ENCODE measurements around the gene TERT.

DNA sequence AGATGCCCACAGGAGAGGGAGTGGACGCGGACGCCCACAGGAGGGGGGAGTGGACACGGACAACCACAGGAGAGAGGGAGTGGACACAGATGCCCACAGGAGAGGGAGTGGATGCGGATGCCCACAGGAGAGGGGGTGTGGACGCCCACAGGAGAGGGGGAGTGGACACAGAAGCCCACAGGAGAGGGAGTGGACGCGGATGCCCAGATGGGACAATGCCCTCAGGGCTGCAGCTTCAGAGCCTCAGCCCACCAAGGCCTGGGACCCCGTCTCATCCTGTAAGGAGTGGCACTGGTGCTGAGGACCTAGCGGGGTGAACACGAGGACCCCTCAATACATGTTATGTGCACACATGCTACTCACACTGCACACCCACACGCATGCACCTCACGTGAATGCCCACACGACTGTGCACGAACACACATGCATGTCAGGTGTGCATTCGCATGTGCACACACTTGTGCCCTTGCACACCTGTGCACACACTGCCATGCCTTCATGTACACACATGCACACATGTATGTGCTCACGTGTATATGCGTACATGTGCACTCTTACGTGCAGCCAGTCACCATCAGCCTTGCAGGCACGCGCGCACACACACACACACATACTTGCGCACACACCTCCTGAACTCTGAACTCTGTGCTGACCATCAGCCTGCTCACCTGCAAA is 34.9 kb downstream of the TERT start:
- TF ChIP-seq, protein P1, sequence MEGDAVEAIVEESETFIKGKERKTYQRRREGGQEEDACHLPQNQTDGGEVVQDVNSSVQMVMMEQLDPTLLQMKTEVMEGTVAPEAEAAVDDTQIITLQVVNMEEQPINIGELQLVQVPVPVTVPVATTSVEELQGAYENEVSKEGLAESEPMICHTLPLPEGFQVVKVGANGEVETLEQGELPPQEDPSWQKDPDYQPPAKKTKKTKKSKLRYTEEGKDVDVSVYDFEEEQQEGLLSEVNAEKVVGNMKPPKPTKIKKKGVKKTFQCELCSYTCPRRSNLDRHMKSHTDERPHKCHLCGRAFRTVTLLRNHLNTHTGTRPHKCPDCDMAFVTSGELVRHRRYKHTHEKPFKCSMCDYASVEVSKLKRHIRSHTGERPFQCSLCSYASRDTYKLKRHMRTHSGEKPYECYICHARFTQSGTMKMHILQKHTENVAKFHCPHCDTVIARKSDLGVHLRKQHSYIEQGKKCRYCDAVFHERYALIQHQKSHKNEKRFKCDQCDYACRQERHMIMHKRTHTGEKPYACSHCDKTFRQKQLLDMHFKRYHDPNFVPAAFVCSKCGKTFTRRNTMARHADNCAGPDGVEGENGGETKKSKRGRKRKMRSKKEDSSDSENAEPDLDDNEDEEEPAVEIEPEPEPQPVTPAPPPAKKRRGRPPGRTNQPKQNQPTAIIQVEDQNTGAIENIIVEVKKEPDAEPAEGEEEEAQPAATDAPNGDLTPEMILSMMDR (IDR thresholded peaks at IDR 0.05) = no peak
- TF ChIP-seq POLR2A (IDR thresholded peaks at IDR 0.05) (no peak), POLR2AphosphoS5 (IDR thresholded peaks at IDR 0.05) (no peak)
